HUES48 (cell line): ENCODE results near the gene TRAPPC10.

Experiments used
- H3K27ac ChIP-seq: one replicate; pipeline ENCODE4 v1.7.0; 2013; ENCODE audit warnings: low read depth, low read length, inconsistent platforms
- H3K27me3 ChIP-seq: 2 replicates; pipeline ENCODE4 v1.6.1; 2013; ENCODE audit warnings: mild to moderate bottlenecking, low read length; ENCODE audit not compliant: control insufficient read depth, insufficient read depth
- H3K36me3 ChIP-seq: 2 replicates; pipeline ENCODE4 v1.6.1; 2013; ENCODE audit warnings: low read length; ENCODE audit not compliant: control insufficient read depth, insufficient read depth
- H3K4me1 ChIP-seq: 2 replicates; pipeline ENCODE4 v1.6.1; 2013; ENCODE audit warnings: mild to moderate bottlenecking, low read length; ENCODE audit not compliant: control insufficient read depth, insufficient read depth
- H3K4me3 ChIP-seq: 2 replicates; pipeline ENCODE4 v1.5.1; 2013; ENCODE audit warnings: mild to moderate bottlenecking, low read depth, low read length
- H3K9ac ChIP-seq: 2 replicates; pipeline ENCODE4 v1.6.1; 2013; ENCODE audit warnings: mild to moderate bottlenecking, low read depth, low read length, moderate library complexity
- H3K9me3 ChIP-seq: 2 replicates; pipeline ENCODE4 v1.6.1; 2013; ENCODE audit warnings: low read length; ENCODE audit not compliant: control insufficient read depth, insufficient read depth

Gene TRAPPC10

GRCh38 chr21:44058652-44058964 is 46.5 kb downstream of the TRAPPC10 start:
- H3K27me3 ChIP-seq: no peaks in the 10 kb centered on the region
- H3K9me3 ChIP-seq: no peaks in the 10 kb centered on the region
- no peak overlapping the region for H3K4me3 ChIP-seq
- H3K27ac ChIP-seq: no peak overlapping the region
- peaks cover 66% of the 10 kb centered on the region for H3K36me3 ChIP-seq
- H3K9ac ChIP-seq: no peak overlapping the region
- no peaks in the 10 kb centered on the region for H3K4me1 ChIP-seq

GRCh38 chr21:44058981-44059380 is 46.9 kb downstream of the TRAPPC10 start:
- H3K9ac ChIP-seq: no peak overlapping the region
- H3K4me3 ChIP-seq: no peak overlapping the region
- H3K27ac ChIP-seq: no peak overlapping the region
- no peaks in the 10 kb centered on the region for H3K9me3 ChIP-seq
- no peaks in the 10 kb centered on the region for H3K27me3 ChIP-seq
- no peaks in the 10 kb centered on the region for H3K4me1 ChIP-seq
- peaks cover 66% of the 10 kb centered on the region for H3K36me3 ChIP-seq

DNA sequence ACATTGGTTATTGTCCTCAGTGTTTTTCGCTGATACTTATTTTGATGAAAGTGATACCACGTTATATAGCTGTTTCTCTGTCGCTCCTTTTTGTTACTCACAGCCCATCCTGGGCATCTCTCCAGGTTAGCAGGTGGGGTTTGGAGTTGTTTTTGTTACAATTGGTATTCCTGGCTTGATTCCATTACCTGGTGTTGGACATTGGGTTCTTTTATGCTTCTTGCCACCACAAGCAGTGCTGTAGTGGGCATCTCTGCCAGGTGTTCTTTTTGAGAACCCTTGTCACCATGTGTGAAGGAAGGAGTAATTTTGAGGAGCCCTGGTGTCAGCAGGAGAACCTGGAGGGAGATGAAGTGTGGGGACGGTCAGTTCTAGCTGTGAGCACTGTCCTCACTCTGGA is 47.6 kb downstream of the TRAPPC10 start:
- Histone ChIP-seq H3K27ac (no peak overlapping the region), H3K4me3 (no peak overlapping the region), H3K36me3 (peaks cover 71% of the 10 kb centered on the region), H3K9ac (no peak overlapping the region), H3K27me3 (no peaks in the 10 kb centered on the region), H3K9me3 (no peaks in the 10 kb centered on the region), H3K4me1 (no peaks in the 10 kb centered on the region)

GRCh38 chr21:44062380-44062779 is 50.3 kb downstream of the TRAPPC10 start:
- Histone ChIP-seq H3K9ac (no peak overlapping the region), H3K27me3 (no peaks in the 10 kb centered on the region), H3K9me3 (no peaks in the 10 kb centered on the region), H3K4me3 (no peak overlapping the region), H3K27ac (no peak overlapping the region), H3K4me1 (no peaks in the 10 kb centered on the region), H3K36me3 (peaks cover 73% of the 10 kb centered on the region)

DNA sequence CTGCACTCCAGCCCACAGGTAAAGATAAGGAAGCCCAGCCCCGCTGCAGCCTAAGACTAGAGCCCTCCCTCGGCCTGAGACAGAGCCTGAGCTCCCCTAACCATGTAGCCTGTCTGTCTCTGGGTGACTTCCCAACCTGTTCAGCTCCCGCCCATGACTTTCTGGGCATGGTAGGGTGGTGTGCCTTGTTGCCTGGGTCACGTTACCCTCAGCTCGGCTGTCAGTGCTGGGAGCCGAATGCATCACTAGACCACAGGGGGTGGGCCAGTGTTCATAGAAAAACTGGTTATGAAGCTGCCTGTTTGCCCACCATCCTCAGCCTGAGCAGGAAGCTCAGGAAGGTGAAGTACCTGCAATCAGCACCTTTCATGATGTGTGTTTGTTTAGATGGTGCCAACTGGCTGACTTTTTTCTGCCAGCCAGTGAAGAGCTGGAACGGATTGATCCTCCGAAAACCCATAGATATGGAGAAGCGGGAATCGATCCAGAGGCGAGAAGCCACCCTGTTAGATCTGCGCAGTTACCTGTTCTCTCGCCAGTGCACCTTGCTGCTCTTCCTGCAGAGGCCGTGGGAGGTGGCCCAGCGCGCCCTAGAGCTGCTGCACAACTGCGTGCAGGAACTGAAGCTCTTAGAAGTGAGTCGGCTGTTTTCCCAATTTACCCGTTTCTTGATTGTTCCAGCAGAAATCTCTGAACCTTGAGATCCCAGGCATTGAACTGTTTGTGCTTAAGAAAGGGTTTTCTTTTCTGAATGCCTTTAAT is 51.2 kb downstream of the TRAPPC10 start:
- Histone ChIP-seq H3K27me3 (no peaks in the 10 kb centered on the region), H3K4me1 (no peaks in the 10 kb centered on the region), H3K4me3 (no peak overlapping the region), H3K27ac (no peak overlapping the region), H3K36me3 (peaks cover 70% of the 10 kb centered on the region), H3K9ac (no peak overlapping the region), H3K9me3 (no peaks in the 10 kb centered on the region)

DNA sequence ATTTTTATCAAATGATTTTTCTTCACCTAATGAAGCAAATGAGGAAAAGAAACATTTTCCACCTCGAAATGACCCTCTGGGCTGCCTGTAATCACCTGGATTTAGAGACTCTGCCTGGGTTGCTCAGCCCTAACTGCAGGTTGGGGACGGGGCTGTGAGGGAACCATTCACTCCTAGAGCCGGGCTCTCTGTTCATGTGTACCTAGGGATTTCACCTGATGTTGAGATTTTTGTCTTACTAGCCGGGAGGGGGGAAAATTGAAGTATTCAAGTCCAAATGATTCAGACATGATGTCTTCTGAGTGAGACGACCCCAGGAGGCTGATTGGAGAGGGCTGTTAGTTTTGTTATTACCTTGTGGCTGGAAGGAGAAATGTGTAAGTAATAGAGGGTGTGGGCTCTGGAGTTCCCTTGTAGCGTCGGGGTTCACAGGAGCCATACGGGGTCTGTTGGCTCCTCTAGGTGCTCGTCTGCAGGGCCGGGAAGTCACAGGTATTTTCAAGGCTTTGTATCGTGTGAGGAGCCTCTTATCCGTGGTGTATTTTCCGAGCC is 52.8 kb downstream of the TRAPPC10 start:
- no peaks in the 10 kb centered on the region for H3K9me3 ChIP-seq

DNA sequence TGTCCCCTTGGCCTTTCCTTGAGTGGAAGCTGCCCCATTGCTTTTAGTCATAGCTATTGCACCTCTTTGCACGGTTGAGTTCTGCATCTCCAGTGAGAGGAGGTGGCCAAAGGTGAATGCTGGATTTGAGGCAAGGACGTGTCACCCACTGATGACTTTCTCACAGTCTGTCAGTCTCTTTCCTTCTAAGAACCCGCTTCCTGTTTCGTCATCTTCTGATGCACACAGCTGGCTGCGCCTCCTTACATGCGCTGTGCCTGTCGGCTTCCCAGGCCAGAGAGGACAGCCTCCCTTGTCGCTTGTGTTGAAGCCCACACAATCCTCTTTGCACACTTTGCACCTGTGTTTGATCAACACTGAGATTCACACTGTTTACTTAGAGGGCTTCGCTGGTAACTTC is 53.3 kb downstream of the TRAPPC10 start:
- Histone ChIP-seq H3K9ac (no peak overlapping the region), H3K36me3 (peaks cover 63% of the 10 kb centered on the region), H3K4me1 (no peaks in the 10 kb centered on the region), H3K9me3 (no peaks in the 10 kb centered on the region), H3K27me3 (no peaks in the 10 kb centered on the region), H3K4me3 (no peak overlapping the region), H3K27ac (no peak overlapping the region)

More for the DNA sequence above, 52.8 kb downstream of the TRAPPC10 start:
- H3K9ac ChIP-seq: no peak overlapping the region
- H3K4me3 ChIP-seq: no peak overlapping the region
- H3K4me1 ChIP-seq: no peaks in the 10 kb centered on the region
- no peak overlapping the region for H3K27ac ChIP-seq
- H3K36me3 ChIP-seq: peaks cover 62% of the 10 kb centered on the region
- H3K27me3 ChIP-seq: no peaks in the 10 kb centered on the region

GRCh38 chr21:44066116-44066515 is 54.0 kb downstream of the TRAPPC10 start:
- no peak overlapping the region for H3K27ac ChIP-seq

DNA sequence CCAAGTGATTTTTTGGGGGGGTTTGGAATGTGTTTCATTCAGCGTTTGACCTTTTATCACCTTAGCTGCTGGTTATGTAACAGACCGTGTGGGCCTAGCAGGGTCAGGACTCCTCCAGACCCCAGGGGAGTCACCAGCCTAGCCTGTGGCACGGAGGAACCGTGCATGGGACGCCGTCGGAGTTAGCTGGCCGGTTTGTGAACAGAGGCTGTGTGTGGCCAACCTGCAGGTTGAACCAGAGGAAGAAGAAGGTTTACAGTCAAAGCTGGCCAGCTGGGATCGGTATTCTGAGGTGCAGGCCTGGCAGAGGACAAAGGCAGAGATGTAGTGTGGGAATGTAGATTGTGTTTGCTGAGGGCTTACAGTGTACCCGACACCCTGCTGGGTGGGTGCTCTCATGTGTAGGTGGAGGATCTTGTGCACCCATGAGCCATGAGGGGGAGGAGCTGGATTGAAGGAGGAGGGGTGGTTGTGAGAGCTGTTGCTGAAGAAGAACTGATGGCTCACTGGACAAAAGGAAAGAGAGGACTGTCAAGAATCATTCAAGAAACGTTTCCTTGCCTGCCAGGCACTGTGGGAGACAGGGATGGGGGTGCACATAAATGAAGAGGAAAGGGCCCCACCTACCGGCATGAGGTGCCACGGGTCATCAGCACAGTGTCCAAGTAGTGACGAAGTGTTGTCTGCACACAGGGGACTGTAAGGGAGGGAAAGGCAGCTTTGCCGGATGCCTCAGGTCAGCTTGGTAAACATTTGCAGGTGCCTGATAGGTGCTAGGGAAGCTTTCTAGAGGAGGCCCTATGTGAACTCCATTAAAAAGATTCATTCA is 55.1 kb downstream of the TRAPPC10 start:
- peaks cover 68% of the 10 kb centered on the region for H3K36me3 ChIP-seq
- no peak overlapping the region for H3K4me3 ChIP-seq
- H3K9ac ChIP-seq: no peak overlapping the region
- H3K9me3 ChIP-seq: no peaks in the 10 kb centered on the region
- no peak overlapping the region for H3K27ac ChIP-seq
- no peaks in the 10 kb centered on the region for H3K4me1 ChIP-seq
- H3K27me3 ChIP-seq: no peaks in the 10 kb centered on the region

More at GRCh38 chr21:44066116-44066515, 54.0 kb downstream of the TRAPPC10 start:
- Histone ChIP-seq H3K9ac (no peak overlapping the region), H3K27me3 (no peaks in the 10 kb centered on the region), H3K9me3 (no peaks in the 10 kb centered on the region), H3K4me3 (no peak overlapping the region), H3K36me3 (peaks cover 69% of the 10 kb centered on the region), H3K4me1 (no peaks in the 10 kb centered on the region)

DNA sequence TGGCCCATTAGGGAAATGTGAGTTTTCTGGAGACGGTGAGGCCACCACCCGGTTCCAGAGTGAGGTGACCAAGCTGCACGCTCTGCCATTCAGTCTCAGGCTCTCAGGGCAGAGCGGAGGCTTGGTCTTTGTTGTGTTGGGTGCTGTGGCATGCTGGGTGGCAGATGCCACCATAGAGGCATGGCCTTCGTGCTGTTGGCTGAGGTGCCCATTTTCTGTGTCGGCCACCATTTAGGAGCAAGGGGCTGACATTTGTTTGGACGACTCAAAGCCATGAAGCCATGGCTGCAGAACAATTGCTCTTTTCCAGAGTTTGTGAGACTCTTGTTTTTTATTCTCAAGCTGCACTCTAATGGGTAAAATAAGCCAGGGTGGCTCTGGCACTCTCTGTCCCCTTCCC is 58.3 kb downstream of the TRAPPC10 start:
- Histone ChIP-seq H3K36me3 (peaks cover 62% of the 10 kb centered on the region), H3K9me3 (no peaks in the 10 kb centered on the region), H3K27me3 (no peaks in the 10 kb centered on the region), H3K4me3 (no peak overlapping the region), H3K4me1 (no peaks in the 10 kb centered on the region), H3K27ac (no peak overlapping the region), H3K9ac (no peak overlapping the region)
